ENCODE results near the gene PIGN.

PIGN gene

DNA sequence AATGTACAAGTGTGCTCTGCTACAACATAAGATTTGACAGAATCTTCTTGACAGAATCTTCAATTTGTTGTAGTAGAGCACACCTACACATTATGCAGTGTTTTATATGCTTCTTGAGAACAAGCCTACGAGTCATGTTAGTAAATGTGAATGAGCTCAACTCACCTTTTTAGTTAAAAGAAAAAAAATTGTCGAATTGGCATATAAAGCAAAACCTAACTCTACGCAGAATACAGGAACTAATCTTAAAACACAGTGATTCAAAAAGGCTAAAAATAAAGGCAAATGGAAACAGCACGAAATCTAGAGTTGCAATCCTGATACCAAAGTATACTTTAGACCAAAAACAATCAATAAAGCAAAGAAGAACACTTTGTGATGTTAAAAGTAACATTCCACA is 87.9 kb downstream of the PIGN start:
- no peaks in the 10 kb centered on the region for H3K36me3 ChIP-seq (ENCODE audit: control insufficient read depth, insufficient read depth, low read length)
- no peaks in the 10 kb centered on the region for H3K4me1 ChIP-seq (ENCODE audit: control insufficient read depth, insufficient read depth, low read length)
- H3K27me3 ChIP-seq (ENCODE audit: control insufficient read depth, insufficient read depth, low read length): no peaks in the 10 kb centered on the region
- no peaks in the 10 kb centered on the region for H3K9me3 ChIP-seq (ENCODE audit: control insufficient read depth, low read length)
- H3K4me3 ChIP-seq (ENCODE audit: low read length): no peak overlapping the region
- no peak overlapping the region for H3K9ac ChIP-seq (ENCODE audit: low read length)

DNA sequence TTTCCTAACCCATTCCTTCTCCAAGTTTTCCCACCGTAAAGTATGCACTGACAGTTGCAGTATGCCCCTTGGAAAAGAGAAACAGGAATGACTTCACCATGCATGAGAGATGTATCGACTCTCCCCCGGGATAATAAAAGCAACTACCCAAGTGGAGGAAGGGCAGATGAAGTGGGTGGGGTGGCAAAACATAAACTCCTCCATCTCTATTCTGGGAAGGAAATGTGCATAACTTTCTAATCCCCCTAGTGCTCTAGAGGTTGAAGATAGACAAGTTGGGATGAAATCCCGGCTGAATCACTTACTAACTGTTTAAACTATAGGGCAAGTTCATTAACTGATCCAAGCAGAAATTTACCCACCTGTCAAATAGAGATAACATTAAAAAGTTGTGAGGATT is 89.2 kb downstream of the PIGN start:
- Histone ChIP-seq H3K27me3 (ENCODE audit: control insufficient read depth, insufficient read depth, low read length) (no peaks in the 10 kb centered on the region), H3K9ac (ENCODE audit: low read length) (no peak overlapping the region), H3K4me1 (ENCODE audit: control insufficient read depth, insufficient read depth, low read length) (no peaks in the 10 kb centered on the region), H3K4me3 (ENCODE audit: low read length) (no peak overlapping the region), H3K36me3 (ENCODE audit: control insufficient read depth, insufficient read depth, low read length) (no peaks in the 10 kb centered on the region), H3K9me3 (ENCODE audit: control insufficient read depth, low read length) (no peaks in the 10 kb centered on the region)

DNA sequence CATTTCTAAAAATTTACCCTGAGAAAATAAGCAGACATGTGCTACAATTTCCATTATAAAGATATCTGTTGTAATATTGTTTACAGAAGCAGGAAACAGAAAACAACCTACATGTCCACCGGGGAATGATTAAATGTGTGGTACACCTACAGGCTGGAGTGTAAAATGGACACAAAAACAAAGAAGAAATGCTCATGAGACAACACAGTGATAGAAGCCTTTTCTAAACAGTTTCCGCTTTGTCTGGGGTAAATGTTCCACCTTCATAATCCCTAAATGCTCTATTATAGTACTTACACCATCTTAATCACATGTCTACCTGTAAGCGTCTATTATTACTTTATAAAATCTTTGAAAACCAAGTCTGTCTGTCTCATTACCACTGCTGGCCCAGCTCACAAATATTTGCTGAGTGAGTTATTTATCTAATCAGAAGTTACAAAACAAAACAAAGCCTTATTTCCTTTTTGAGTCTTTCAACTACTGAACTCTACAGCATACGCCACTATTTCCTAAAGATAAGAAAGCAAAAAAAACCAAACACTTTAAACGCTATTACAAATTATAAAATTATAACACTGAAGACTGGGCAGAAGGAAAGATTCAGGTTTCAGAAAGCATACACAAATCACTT is 95.3 kb downstream of the PIGN start:
- Histone ChIP-seq H3K9me3 (ENCODE audit: control insufficient read depth, low read length) (no peaks in the 10 kb centered on the region), H3K4me1 (ENCODE audit: control insufficient read depth, insufficient read depth, low read length) (peaks cover 3% of the 10 kb centered on the region), H3K9ac (ENCODE audit: low read length) (no peak overlapping the region), H3K27me3 (ENCODE audit: control insufficient read depth, insufficient read depth, low read length) (no peaks in the 10 kb centered on the region), H3K36me3 (ENCODE audit: control insufficient read depth, insufficient read depth, low read length) (no peaks in the 10 kb centered on the region), H3K4me3 (ENCODE audit: low read length) (no peak overlapping the region)

DNA sequence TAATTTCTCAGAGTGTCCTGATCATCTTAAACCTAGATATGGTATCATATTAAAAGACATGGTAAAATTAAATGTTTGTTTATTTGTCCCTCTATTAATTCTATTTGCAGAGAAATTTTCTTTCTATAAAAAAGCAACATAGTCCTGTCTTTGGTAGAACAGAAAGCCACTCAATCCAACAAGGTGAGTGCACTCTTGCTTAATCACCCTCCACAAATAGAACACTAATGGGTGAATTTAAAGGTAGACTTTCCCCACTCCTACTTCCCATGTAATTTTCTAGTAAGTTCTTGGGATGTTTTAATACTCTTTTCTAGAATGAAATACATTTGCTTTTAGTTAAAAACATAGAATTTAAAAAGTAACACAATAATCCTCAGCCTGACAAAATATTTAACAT is 97.7 kb downstream of the PIGN start:
- no peaks in the 10 kb centered on the region for H3K36me3 ChIP-seq (ENCODE audit: control insufficient read depth, insufficient read depth, low read length)
- no peak overlapping the region for H3K9ac ChIP-seq (ENCODE audit: low read length)
- peaks cover 3% of the 10 kb centered on the region for H3K4me1 ChIP-seq (ENCODE audit: control insufficient read depth, insufficient read depth, low read length)
- no peaks in the 10 kb centered on the region for H3K9me3 ChIP-seq (ENCODE audit: control insufficient read depth, low read length)
- no peaks in the 10 kb centered on the region for H3K27me3 ChIP-seq (ENCODE audit: control insufficient read depth, insufficient read depth, low read length)
- no peak overlapping the region for H3K4me3 ChIP-seq (ENCODE audit: low read length)

DNA sequence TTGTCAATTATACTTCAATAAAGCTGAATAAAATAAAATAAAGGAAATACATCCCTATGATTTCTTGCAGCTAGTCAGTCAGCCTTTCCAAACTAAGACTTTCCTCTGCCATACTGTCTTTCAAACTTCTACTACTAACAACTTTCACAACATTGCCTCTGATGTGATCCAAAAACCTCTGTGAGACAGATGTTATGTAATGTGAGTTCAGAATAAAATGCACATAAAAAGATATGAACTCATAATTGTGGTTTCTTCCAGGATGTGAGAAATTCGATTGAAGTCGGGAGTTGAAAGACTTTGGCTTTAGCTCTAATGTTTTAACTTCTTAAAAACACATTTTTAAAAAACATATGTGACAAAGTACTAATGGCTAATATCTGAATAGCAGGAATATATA is 98.7 kb downstream of the PIGN start:
- no peaks in the 10 kb centered on the region for H3K27me3 ChIP-seq (ENCODE audit: control insufficient read depth, insufficient read depth, low read length)
- H3K4me3 ChIP-seq (ENCODE audit: low read length): no peak overlapping the region
- no peaks in the 10 kb centered on the region for H3K9me3 ChIP-seq (ENCODE audit: control insufficient read depth, low read length)
- no peak overlapping the region for H3K9ac ChIP-seq (ENCODE audit: low read length)
- H3K4me1 ChIP-seq (ENCODE audit: control insufficient read depth, insufficient read depth, low read length): peaks cover 3% of the 10 kb centered on the region
- H3K36me3 ChIP-seq (ENCODE audit: control insufficient read depth, insufficient read depth, low read length): no peaks in the 10 kb centered on the region

DNA sequence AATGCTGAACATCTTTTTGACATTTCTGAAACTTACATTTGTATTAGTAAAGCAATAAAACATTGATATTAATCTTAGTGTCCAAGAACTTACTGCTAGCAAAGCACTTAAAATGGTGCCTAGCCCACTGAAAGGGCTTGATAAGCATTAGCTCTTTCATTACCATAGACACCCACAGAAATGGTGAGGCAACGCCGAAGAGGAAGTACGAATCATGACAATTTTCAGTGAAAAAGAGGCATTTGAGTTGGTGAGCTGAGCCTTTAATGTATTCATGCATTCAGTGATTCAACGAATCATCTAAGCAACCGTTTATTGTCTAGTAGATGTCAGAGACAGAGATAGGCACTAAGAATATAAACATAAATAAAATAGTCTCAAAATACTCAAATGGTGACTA is 101.1 kb downstream of the PIGN start:
- no peaks in the 10 kb centered on the region for H3K9me3 ChIP-seq (ENCODE audit: control insufficient read depth, low read length)
- no peak overlapping the region for H3K4me3 ChIP-seq (ENCODE audit: low read length)
- no peaks in the 10 kb centered on the region for H3K4me1 ChIP-seq (ENCODE audit: control insufficient read depth, insufficient read depth, low read length)
- no peak overlapping the region for H3K9ac ChIP-seq (ENCODE audit: low read length)
- no peaks in the 10 kb centered on the region for H3K36me3 ChIP-seq (ENCODE audit: control insufficient read depth, insufficient read depth, low read length)
- no peaks in the 10 kb centered on the region for H3K27me3 ChIP-seq (ENCODE audit: control insufficient read depth, insufficient read depth, low read length)

DNA sequence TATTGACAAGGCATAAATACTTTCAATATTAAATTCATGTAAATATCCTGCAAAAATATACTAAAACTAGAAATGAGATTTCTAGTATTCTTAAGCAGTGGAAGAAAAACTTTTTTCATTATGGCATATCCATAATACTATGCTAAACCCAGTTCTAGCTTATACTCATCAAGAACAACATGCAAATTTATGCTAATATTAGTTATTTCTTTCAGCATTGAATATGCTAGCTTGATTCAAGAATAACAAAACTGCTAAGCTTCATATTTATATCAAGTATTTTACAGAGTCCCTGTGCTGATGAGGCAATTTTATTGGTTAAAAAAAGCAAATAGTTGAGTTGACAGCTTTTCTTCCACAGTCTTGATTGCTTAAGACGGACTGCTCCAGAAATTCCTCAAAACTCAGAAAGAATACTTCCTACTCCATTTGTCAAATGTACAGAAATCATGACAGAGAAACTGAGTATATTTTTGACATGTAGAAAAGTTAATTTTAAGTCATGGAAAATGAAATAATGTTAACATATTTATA is 105.0 kb downstream of the PIGN start:
- Histone ChIP-seq H3K4me3 (ENCODE audit: low read length) (no peak overlapping the region), H3K9ac (ENCODE audit: low read length) (no peak overlapping the region), H3K27me3 (ENCODE audit: control insufficient read depth, insufficient read depth, low read length) (no peaks in the 10 kb centered on the region), H3K9me3 (ENCODE audit: control insufficient read depth, low read length) (no peaks in the 10 kb centered on the region), H3K4me1 (ENCODE audit: control insufficient read depth, insufficient read depth, low read length) (no peaks in the 10 kb centered on the region), H3K36me3 (ENCODE audit: control insufficient read depth, insufficient read depth, low read length) (no peaks in the 10 kb centered on the region)

DNA sequence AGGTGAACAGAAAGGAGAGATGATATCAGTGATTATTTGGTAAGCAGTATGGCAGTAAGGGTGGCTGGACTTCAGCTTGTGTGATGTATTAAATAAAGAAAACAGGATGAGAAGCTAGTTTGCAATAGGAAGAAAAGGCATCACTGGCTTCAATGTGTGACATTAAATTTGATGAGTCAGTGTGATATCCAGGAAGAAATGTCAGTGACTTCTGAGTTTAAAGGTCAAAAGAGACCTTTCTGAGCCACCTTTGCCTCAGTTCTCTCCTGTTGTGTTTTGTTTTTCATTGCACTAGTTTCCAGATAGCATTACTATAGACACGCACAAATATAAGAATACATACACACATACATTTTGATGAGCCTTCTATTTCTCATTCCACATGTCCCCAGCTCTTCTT is 105.6 kb downstream of the PIGN start:
- H3K9ac ChIP-seq (ENCODE audit: low read length): no peak overlapping the region
- no peak overlapping the region for H3K4me3 ChIP-seq (ENCODE audit: low read length)
- no peaks in the 10 kb centered on the region for H3K36me3 ChIP-seq (ENCODE audit: control insufficient read depth, insufficient read depth, low read length)
- H3K9me3 ChIP-seq (ENCODE audit: control insufficient read depth, low read length): no peaks in the 10 kb centered on the region
- H3K4me1 ChIP-seq (ENCODE audit: control insufficient read depth, insufficient read depth, low read length): no peaks in the 10 kb centered on the region
- H3K27me3 ChIP-seq (ENCODE audit: control insufficient read depth, insufficient read depth, low read length): no peaks in the 10 kb centered on the region

DNA sequence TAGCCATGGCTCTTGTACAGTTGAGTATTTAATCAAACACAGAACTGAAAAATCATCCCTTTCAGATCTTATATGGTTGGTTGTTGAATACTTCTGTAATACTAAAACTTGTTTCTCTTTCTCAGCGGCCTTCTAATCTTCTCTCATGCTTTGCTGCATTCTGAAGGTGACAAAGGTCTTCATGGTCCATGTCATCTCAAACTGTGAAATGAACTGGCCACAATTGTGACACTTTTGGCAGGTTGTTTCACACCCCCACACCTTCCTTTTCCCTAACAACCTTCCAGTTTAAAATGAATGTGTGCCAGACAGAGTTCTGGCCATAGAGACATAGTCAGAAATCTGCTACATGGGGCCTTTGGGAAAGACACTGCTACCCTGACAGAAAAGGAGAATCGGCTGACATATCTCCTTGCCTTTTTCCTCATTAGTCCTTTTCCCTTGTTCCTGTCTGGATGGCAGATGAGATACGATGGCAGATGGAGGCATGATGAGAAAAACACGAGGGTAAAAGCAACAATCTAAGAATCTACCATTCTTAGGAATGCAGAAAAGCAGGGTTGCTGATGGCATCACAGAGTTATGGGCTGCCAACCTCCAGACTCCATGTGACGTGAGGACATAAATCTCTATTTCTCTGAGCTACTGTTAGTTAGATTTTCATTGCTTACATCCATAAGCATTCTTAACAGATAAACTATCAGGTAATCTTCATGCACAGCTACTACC is 106.5 kb downstream of the PIGN start:
- no peak overlapping the region for H3K4me3 ChIP-seq (ENCODE audit: low read length)

DNA sequence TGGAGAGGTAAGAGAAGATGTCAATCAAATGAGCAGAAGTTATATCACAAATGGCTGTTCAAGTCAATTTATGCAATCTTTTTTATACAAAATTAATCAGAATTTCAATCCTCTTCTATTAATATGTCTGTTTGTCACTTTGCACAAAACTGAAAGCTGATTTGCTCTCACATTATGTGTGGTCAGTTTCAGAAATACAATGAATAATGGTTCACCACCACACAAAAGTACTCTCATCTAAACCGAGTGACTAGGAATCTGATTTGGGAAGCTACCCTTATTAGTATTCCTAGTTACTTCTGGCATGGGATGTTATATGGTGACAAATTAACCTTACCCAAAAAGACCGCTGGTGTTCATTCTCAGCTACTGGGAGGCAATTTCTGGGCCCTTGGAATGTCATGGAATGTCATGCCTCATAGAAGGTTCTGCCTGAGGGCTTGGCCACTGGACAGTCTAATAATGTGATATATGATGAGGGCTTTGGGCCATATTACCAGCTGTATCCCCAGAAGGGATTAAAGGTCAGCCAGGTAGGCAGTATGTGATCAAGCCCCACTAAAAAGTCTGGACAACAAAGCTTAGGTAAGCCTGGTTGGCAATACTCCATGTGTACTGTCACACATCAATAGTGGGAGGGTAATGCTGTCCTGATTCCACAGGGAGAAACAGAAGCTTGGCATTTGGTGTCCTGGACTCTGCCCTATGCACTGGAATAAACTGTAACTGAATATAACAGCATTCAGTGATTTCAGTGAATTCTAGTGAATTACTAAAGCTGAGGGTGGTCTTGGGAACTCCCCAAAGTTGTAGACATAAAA is 113.2 kb downstream of the PIGN start:
- no peaks in the 10 kb centered on the region for H3K36me3 ChIP-seq (ENCODE audit: control insufficient read depth, insufficient read depth, low read length)
- no peaks in the 10 kb centered on the region for H3K4me1 ChIP-seq (ENCODE audit: control insufficient read depth, insufficient read depth, low read length)
- H3K27me3 ChIP-seq (ENCODE audit: control insufficient read depth, insufficient read depth, low read length): no peaks in the 10 kb centered on the region
- H3K9me3 ChIP-seq (ENCODE audit: control insufficient read depth, low read length): no peaks in the 10 kb centered on the region
- no peak overlapping the region for H3K4me3 ChIP-seq (ENCODE audit: low read length)
- H3K9ac ChIP-seq (ENCODE audit: low read length): no peak overlapping the region

More for the DNA sequence above, 106.5 kb downstream of the PIGN start:
- Histone ChIP-seq H3K27me3 (ENCODE audit: control insufficient read depth, insufficient read depth, low read length) (no peaks in the 10 kb centered on the region), H3K36me3 (ENCODE audit: control insufficient read depth, insufficient read depth, low read length) (no peaks in the 10 kb centered on the region), H3K9me3 (ENCODE audit: control insufficient read depth, low read length) (no peaks in the 10 kb centered on the region), H3K4me1 (ENCODE audit: control insufficient read depth, insufficient read depth, low read length) (no peaks in the 10 kb centered on the region), H3K9ac (ENCODE audit: low read length) (no peak overlapping the region)

DNA sequence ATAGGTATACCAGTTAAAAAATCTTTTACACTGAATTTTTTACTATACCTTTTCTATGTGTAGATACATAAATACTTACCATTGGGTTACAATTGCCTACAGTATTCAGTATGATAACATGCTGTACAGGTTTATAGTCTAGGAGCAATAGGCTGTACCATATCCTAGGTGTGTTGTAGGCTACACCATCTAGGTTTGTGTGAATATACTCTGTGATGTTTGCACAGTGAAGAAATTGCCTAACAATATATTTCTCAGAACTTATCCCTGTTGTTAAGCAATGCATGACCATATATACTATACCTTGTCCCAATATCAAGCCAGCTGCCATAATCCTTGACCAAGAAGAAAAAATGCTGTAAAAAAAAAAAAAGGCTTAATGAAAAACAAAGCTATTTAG is 114.5 kb downstream of the PIGN start:
- Histone ChIP-seq H3K36me3 (ENCODE audit: control insufficient read depth, insufficient read depth, low read length) (no peaks in the 10 kb centered on the region), H3K9me3 (ENCODE audit: control insufficient read depth, low read length) (no peaks in the 10 kb centered on the region), H3K4me3 (ENCODE audit: low read length) (no peak overlapping the region), H3K9ac (ENCODE audit: low read length) (no peak overlapping the region), H3K4me1 (ENCODE audit: control insufficient read depth, insufficient read depth, low read length) (no peaks in the 10 kb centered on the region), H3K27me3 (ENCODE audit: control insufficient read depth, insufficient read depth, low read length) (no peaks in the 10 kb centered on the region)

DNA sequence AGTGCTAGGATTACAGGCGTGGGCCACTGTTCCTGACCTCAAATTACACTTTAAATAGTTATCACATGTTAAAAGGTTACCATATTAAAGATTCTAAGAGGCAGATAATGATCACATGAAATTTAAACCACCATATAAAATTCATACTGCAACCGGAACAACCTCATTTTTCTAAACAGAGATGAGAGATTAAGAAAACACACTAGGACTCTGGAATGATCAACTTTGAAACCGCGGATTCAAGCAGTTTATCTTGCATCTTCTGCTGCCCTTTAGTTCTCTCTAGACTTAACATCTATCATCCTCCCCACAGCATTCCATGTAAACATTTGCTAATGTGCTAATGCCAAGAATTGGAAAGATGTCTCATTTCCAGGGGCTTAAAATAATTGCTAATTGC is 115.8 kb downstream of the PIGN start:
- H3K4me3 ChIP-seq (ENCODE audit: low read length): no peak overlapping the region
- H3K9me3 ChIP-seq (ENCODE audit: control insufficient read depth, low read length): no peaks in the 10 kb centered on the region
- H3K9ac ChIP-seq (ENCODE audit: low read length): no peak overlapping the region
- no peaks in the 10 kb centered on the region for H3K27me3 ChIP-seq (ENCODE audit: control insufficient read depth, insufficient read depth, low read length)
- H3K4me1 ChIP-seq (ENCODE audit: control insufficient read depth, insufficient read depth, low read length): no peaks in the 10 kb centered on the region
- no peaks in the 10 kb centered on the region for H3K36me3 ChIP-seq (ENCODE audit: control insufficient read depth, insufficient read depth, low read length)

Measured in mucosa of stomach (tissue), 1 donor.